ENCODE measurements around the gene PBX3. TPM values are rescaled to one million over a fixed set of nuclear protein-coding genes. Genes with fewer than 3 reads are reported as not detected.

PBX3 gene
- total RNA-seq, 2 donors from 2014 or later: 37.5 to 46.1 TPM

GRCh38 chr9:125929846-125930245 is 182.7 kb downstream of the PBX3 start:
- peaks cover 11% of the 10 kb centered on the region for H3K4me1 Mint-ChIP-seq
- H3K4me1 ChIP-seq (ENCODE audit: control insufficient read depth, insufficient read depth, low read length): no peaks in the 10 kb centered on the region

DNA sequence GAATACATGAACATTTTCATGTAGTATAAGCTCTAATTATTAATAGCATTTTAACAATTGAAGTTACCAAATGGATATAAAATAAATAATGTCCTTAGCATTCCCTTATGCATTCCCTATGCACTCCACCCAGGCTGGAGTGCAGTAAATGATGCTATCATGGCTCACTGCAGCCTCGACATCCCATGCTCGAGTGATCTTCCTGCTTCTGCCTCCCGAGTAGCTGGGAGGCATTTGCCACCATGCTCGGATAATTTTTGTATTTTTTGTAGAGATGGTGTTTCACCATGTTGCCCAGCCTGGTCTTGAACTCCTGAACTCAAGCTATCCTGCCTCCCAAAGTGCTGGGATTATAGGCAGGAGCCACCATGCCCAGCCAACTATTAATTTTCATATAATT is 184.0 kb downstream of the PBX3 start:
- H3K27me3 Mint-ChIP-seq (ENCODE audit: insufficient read depth): no peaks in the 10 kb centered on the region
- no peak overlapping the region for H3K4me3 Mint-ChIP-seq
- TF ChIP-seq CTCF (conservative IDR thresholded peaks at IDR 0.05): no peak
- Histone ChIP-seq H3K27me3 (ENCODE audit: control insufficient read depth, insufficient read depth, low read length, poor library complexity, severe bottlenecking) (no peaks in the 10 kb centered on the region), H3K9me3 (ENCODE audit: control insufficient read depth, low read length) (no peaks in the 10 kb centered on the region), H3K27ac (ENCODE audit: low read depth, low read length) (no peak overlapping the region), H3K36me3 (ENCODE audit: control insufficient read depth, insufficient read depth, low read length) (peaks cover 47% of the 10 kb centered on the region), H3K4me1 (ENCODE audit: control insufficient read depth, insufficient read depth, low read length) (no peaks in the 10 kb centered on the region), H3K9ac (ENCODE audit: extremely low read depth, low read length, poor library complexity, severe bottlenecking) (no peak overlapping the region), H3K4me3 (ENCODE audit: low read length) (no peak overlapping the region)
- peaks cover 11% of the 10 kb centered on the region for H3K4me1 Mint-ChIP-seq
- H3K36me3 Mint-ChIP-seq (ENCODE audit: low read depth): peaks cover 14% of the 10 kb centered on the region
- no peak overlapping the region for H3K27ac Mint-ChIP-seq
- H3K9me3 Mint-ChIP-seq: no peaks in the 10 kb centered on the region
- DNase-seq: no peak
- WGBS, 2 experiments (ENCODE audit: insufficient coverage in 1 of 2, insufficient read length in 1 of 2): 81 to 95% methylated on average over 2 to 4 of the region's 4 CpGs

More at GRCh38 chr9:125929846-125930245, 182.7 kb downstream of the PBX3 start:
- H3K27ac Mint-ChIP-seq: no peak overlapping the region
- Histone ChIP-seq H3K36me3 (ENCODE audit: control insufficient read depth, insufficient read depth, low read length) (peaks cover 33% of the 10 kb centered on the region), H3K27me3 (ENCODE audit: control insufficient read depth, insufficient read depth, low read length, poor library complexity, severe bottlenecking) (no peaks in the 10 kb centered on the region), H3K27ac (ENCODE audit: low read depth, low read length) (no peak overlapping the region), H3K9me3 (ENCODE audit: control insufficient read depth, low read length) (no peaks in the 10 kb centered on the region), H3K9ac (ENCODE audit: extremely low read depth, low read length, poor library complexity, severe bottlenecking) (no peak overlapping the region), H3K4me3 (ENCODE audit: low read length) (no peak overlapping the region)
- H3K9me3 Mint-ChIP-seq: no peaks in the 10 kb centered on the region
- TF ChIP-seq CTCF (conservative IDR thresholded peaks at IDR 0.05): no peak
- DNase-seq: no peak
- 83 to 98% methylated on average over 1 to 2 of the region's 2 CpGs for WGBS, 2 experiments (ENCODE audit: insufficient coverage in 1 of 2, insufficient read length in 1 of 2)
- no peaks in the 10 kb centered on the region for H3K27me3 Mint-ChIP-seq (ENCODE audit: insufficient read depth)
- H3K36me3 Mint-ChIP-seq (ENCODE audit: low read depth): peaks cover 14% of the 10 kb centered on the region
- H3K4me3 Mint-ChIP-seq: no peak overlapping the region

GRCh38 chr9:125932012-125932411 is 184.8 kb downstream of the PBX3 start:
- Mint-ChIP-seq H3K36me3 (ENCODE audit: low read depth) (peaks cover 14% of the 10 kb centered on the region), H3K9me3 (no peaks in the 10 kb centered on the region), H3K4me3 (no peak overlapping the region), H3K27ac (no peak overlapping the region), H3K27me3 (ENCODE audit: insufficient read depth) (no peaks in the 10 kb centered on the region), H3K4me1 (peaks cover 11% of the 10 kb centered on the region)
- DNase-seq: no peak
- TF ChIP-seq CTCF (conservative IDR thresholded peaks at IDR 0.05): no peak
- no peak overlapping the region for H3K9ac ChIP-seq (ENCODE audit: extremely low read depth, low read length, poor library complexity, severe bottlenecking)
- no peaks in the 10 kb centered on the region for H3K27me3 ChIP-seq (ENCODE audit: control insufficient read depth, insufficient read depth, low read length, poor library complexity, severe bottlenecking)
- no peak overlapping the region for H3K4me3 ChIP-seq (ENCODE audit: low read length)
- no peak overlapping the region for H3K27ac ChIP-seq (ENCODE audit: low read depth, low read length)
- no peaks in the 10 kb centered on the region for H3K4me1 ChIP-seq (ENCODE audit: control insufficient read depth, insufficient read depth, low read length)
- WGBS, 2 experiments (ENCODE audit: insufficient coverage in 1 of 2, insufficient read length in 1 of 2): 94 to 97% methylated on average over 5 of the region's 5 CpGs
- no peaks in the 10 kb centered on the region for H3K9me3 ChIP-seq (ENCODE audit: control insufficient read depth, low read length)
- H3K36me3 ChIP-seq (ENCODE audit: control insufficient read depth, insufficient read depth, low read length): peaks cover 55% of the 10 kb centered on the region
